Erythroblast (primary cell): ENCODE data around the gene THOC6.
"Not testable (repeated sequence)": the region's sequence is repeated elsewhere in the genome, so short reads cannot be mapped to it uniquely, and the experiment has no call there.

Source experiments
- DNase-seq, 2 experiments: peaks; one replicate each; lab custom pipeline; 2025; lab: John Stamatoyannopoulos, UW
- GATA1 ChIP-seq: IDR thresholded peaks from 2 replicates; pipeline ENCODE4 v1.6.1; 2011; ENCODE audit warnings: low read depth, mild to moderate bottlenecking, control low read depth, low read length, moderate library complexity
- POLR2A ChIP-seq: IDR thresholded peaks from 2 replicates; pipeline ENCODE4 v1.6.1; 2011; ENCODE audit warnings: mild to moderate bottlenecking, low read length

THOC6 gene

DNA sequence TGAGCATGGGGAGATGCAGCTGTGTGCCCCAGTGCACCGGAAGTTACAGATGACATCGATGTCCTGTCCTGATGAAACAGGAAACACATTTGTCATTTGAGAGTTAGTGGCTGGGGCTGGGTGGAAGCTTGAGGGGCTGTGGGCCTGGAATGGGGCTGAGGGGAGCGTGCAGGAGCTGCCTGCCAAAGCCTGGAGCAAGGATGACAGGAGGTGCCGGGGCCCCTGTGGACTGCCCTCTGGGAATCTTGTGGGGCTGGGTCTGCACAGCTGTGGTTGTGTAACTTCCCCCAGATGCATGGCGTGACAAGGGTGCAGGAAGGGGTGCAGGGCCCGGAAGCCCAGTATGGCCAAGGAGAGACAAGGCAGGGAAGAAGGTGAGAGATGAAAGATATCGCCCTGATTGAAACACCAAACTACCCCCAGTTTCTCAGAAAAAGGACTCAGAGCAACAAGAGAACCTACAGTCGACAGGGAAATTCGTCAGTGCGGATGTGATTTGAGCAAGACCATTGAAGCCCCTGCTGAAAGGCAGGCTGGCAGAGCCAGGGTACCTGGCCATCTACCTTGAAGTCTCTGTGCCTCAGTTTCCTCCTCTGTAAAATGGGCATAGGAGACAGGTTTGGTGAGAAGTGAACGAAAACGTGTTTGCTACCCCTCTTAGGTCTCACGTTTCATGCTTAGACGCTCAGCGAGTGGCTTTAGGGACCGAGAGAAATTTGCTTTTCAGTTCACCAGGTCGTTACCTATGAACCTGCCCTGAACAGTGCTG is 31.3 kb downstream of the THOC6 start:
- no peak for DNase-seq
- TF ChIP-seq POLR2A (no peak), GATA1 (no peak)

GRCh38 chr16:3055734-3056115 is 31.9 kb downstream of the THOC6 start:
- DNase-seq, result not testable (repeated sequence)

- TF ChIP-seq GATA1 (no peak), POLR2A (no peak)
- no peak for DNase-seq
These were observed 32.7 kb downstream of the THOC6 start for GRCh38 chr16:3056336-3057180.

- TF ChIP-seq POLR2A (no peak), GATA1 (no peak)
- no peak for DNase-seq
These were observed 33.6 kb downstream of the THOC6 start for GRCh38 chr16:3057181-3058138.

GRCh38 chr16:3058139-3059030 is 34.5 kb downstream of the THOC6 start:
- peak; percentile 52 to 60 for DNase-seq
- no peak for TF ChIP-seq GATA1
- no peak for TF ChIP-seq POLR2A

- peak; percentile 84 to 92 for DNase-seq
- TF ChIP-seq POLR2A (no peak), GATA1 (no peak)
These were observed 35.3 kb downstream of the THOC6 start for GRCh38 chr16:3059041-3059722.

DNA sequence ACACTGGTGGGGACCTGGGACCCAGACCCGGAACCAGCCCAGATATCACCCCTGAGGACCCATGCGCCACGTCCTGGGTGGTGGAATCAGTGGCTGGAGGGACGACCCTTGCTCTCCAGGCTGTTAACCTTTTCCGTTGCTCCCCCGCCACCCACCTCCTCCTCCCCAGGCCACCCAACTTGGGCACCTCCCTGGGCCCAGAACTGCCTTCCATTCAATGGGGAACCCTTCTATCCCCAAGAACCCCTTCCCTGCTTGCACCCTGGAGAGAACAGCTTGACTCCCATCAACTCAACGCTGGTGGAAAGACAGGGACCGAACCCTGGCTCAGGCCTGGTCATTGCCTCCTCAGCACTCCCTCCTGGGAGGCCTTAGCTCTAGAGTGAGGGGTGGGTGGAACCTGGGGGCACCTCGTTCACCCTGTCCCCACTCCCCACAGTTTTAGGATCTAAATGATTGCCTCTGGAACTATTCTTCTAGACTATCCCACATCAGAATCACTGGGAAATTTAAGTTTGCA is 35.9 kb downstream of the THOC6 start:
- DNase-seq, result no peak
- no peak for TF ChIP-seq GATA1
- no peak for TF ChIP-seq POLR2A

DNA sequence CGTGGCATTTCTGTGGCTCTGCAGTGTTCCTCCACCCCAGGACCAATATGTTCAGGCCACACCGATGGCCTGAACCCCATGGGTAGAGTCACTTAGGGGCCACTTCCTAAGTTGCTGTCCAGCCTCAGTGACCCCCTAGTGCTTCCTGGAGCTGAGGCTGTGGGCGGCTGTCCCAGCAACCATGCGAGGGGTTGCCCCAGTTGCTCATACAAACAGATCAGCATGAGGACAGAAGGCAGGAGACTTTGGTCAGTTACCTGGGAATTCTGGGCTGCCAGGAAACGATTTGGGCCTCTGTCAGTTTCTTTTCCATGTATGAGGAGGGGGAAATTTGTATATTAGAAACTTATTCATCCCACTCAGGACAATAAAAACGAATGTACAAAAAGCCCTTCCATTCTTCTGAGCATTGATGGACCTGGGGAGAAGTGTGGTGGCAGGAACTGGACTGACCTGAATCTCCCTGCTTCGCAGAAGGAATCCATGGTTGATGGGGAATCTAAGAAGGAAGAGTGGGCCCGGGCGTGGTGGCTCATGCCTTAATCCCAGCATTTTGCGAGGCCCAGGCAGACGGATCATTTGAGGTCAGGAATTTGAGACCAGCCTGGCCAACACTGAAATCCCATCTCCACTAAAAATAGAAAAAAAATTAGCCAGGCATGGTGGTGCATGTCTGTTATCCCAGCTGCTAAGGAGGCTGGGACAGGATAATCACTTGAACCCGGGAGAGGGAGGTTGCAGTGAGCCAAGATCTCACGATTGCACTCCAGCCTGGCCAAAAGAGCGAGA is 36.7 kb downstream of the THOC6 start:
- DNase-seq, result no peak
- no peak for TF ChIP-seq POLR2A
- TF ChIP-seq GATA1, result no peak

GRCh38 chr16:3062553-3062952 is 38.7 kb downstream of the THOC6 start:
- TF ChIP-seq GATA1 (no peak), POLR2A (no peak)
- DNase-seq, result no peak

GRCh38 chr16:3063625-3064386 is 40.0 kb downstream of the THOC6 start:
- peak in 1 of 2 experiments; percentile 53 for DNase-seq
- TF ChIP-seq GATA1, result no peak
- no peak for TF ChIP-seq POLR2A
